ENCODE data around the gene MOB3B.

The MOB3B gene

GRCh38 chr9:27293996-27294395 is 235.6 kb downstream of the MOB3B start:
- Mint-ChIP-seq H3K27ac (no peak overlapping the region), H3K36me3 (no peaks in the 10 kb centered on the region), H3K4me3 (no peak overlapping the region), H3K4me1 (no peaks in the 10 kb centered on the region), H3K9me3 (no peaks in the 10 kb centered on the region), H3K27me3 (peaks cover 6% of the 10 kb centered on the region)

- H3K36me3 Mint-ChIP-seq, result no peaks in the 10 kb centered on the region
- H3K4me1 Mint-ChIP-seq, result no peaks in the 10 kb centered on the region
- H3K27ac Mint-ChIP-seq, result no peak overlapping the region
- H3K9me3 Mint-ChIP-seq, result no peaks in the 10 kb centered on the region
- peaks cover 8% of the 10 kb centered on the region for H3K27me3 Mint-ChIP-seq
- no peak overlapping the region for H3K4me3 Mint-ChIP-seq
Measured at GRCh38 chr9:27292659-27293405, 236.8 kb downstream of the MOB3B start.

DNA sequence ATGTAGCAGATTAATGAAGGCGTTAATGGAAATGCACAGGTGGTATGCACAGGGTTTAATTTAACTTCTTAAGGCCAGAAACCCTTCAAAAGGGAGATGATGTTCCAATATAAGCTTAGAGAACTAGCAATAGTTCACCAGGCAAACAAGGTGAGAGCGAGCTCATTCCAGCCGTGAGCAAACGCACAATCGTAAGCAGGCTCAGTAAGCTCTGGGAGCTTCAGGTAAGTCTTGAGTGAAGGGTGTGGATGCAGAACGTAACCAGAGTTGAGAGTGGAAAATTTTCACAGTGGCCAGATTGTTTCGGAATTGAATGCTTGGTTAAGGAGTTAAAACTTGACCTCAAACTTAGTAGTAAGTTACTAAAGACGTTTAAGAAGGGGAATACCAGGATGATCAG is 238.3 kb downstream of the MOB3B start:
- Mint-ChIP-seq H3K27me3 (peaks cover 8% of the 10 kb centered on the region), H3K27ac (no peak overlapping the region), H3K4me3 (no peak overlapping the region), H3K9me3 (no peaks in the 10 kb centered on the region), H3K36me3 (no peaks in the 10 kb centered on the region), H3K4me1 (no peaks in the 10 kb centered on the region)

DNA sequence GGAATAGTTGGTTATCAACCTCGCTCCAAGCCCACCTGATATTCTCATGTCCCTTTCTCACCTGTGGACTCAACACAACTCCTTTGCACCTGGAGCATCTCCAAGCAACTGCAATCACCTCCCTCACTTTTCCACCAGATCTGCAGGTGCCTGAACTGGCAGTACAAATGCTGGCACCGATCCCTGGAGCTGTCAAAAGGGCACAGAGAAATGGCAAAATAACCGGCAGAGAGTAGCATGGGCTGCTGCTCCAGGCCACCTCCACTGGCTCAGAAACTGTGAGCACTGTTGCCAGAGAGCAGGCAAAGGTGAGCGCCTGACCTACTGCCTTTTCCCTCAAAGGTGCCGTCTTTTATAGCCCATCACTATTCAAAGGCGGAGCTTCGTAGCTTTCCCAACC is 247.3 kb downstream of the MOB3B start:
- no peak overlapping the region for H3K27ac Mint-ChIP-seq
- H3K9me3 Mint-ChIP-seq, result no peaks in the 10 kb centered on the region
- H3K4me3 Mint-ChIP-seq, result no peak overlapping the region
- H3K36me3 Mint-ChIP-seq, result no peaks in the 10 kb centered on the region
- peaks cover 4% of the 10 kb centered on the region for H3K27me3 Mint-ChIP-seq
- no peaks in the 10 kb centered on the region for H3K4me1 Mint-ChIP-seq

DNA sequence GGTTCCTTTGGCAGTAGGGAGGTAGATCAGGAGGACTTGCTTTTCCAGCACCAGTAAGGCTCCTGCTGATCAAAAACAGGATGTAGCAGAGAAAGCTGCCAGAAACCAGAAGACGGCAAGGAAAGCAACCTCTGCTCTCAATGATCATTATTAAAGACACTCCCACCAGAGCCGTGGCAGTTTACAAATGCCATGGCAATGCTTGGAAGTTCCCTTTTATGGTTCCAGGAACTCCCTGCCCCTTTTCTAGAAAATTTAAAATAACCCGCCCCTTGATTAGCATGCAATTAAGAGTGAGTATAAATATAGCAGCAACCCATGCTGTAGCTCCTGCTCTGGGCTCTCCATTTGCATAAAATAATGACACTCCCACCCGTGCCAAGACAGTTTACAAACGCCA is 248.8 kb downstream of the MOB3B start:
- Mint-ChIP-seq H3K27me3 (peaks cover 4% of the 10 kb centered on the region), H3K4me3 (no peak overlapping the region)

GRCh38 chr9:27280249-27280648 is 249.4 kb downstream of the MOB3B start:
- H3K36me3 Mint-ChIP-seq, result no peaks in the 10 kb centered on the region
- H3K9me3 Mint-ChIP-seq, result no peaks in the 10 kb centered on the region
- H3K4me1 Mint-ChIP-seq, result no peaks in the 10 kb centered on the region
- H3K4me3 Mint-ChIP-seq, result no peak overlapping the region
- H3K27ac Mint-ChIP-seq, result no peak overlapping the region
- peaks cover 4% of the 10 kb centered on the region for H3K27me3 Mint-ChIP-seq

More for the DNA sequence above, 248.8 kb downstream of the MOB3B start:
- no peaks in the 10 kb centered on the region for H3K36me3 Mint-ChIP-seq
- no peaks in the 10 kb centered on the region for H3K9me3 Mint-ChIP-seq
- no peaks in the 10 kb centered on the region for H3K4me1 Mint-ChIP-seq
- H3K27ac Mint-ChIP-seq, result no peak overlapping the region

DNA sequence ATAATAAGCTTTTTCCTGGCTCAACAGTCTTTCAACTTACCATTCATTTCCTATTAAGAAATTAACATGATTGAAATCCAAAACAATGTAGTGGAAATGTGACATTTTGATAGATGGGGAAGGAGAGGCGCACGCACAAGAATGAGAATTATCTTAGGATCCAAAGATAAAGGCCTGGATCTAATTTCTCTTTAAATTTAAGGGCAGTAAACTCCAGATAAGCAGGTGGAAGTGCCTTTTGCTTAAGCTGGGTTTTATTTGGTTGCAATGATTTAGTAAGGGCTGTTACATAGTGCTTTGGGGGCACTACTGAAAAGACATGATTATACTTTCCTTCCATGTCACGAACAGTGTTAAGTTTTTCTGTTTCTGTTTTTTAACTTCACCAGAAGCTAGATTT is 250.0 kb downstream of the MOB3B start:
- H3K9me3 Mint-ChIP-seq, result no peaks in the 10 kb centered on the region

GRCh38 chr9:27278374-27278773 is 251.2 kb downstream of the MOB3B start:
- Mint-ChIP-seq H3K27ac (no peak overlapping the region), H3K36me3 (no peaks in the 10 kb centered on the region), H3K9me3 (no peaks in the 10 kb centered on the region), H3K4me3 (no peak overlapping the region), H3K27me3 (peaks cover 4% of the 10 kb centered on the region), H3K4me1 (no peaks in the 10 kb centered on the region)

More for the DNA sequence above, 250.0 kb downstream of the MOB3B start:
- no peak overlapping the region for H3K4me3 Mint-ChIP-seq
- H3K27me3 Mint-ChIP-seq, result peaks cover 4% of the 10 kb centered on the region
- H3K36me3 Mint-ChIP-seq, result no peaks in the 10 kb centered on the region
- no peaks in the 10 kb centered on the region for H3K4me1 Mint-ChIP-seq
- no peak overlapping the region for H3K27ac Mint-ChIP-seq

- H3K4me1 Mint-ChIP-seq, result no peaks in the 10 kb centered on the region
- H3K27ac Mint-ChIP-seq, result no peak overlapping the region
- H3K9me3 Mint-ChIP-seq, result no peaks in the 10 kb centered on the region
- no peaks in the 10 kb centered on the region for H3K36me3 Mint-ChIP-seq
- H3K27me3 Mint-ChIP-seq, result peaks cover under 1% of the 10 kb centered on the region
- no peak overlapping the region for H3K4me3 Mint-ChIP-seq
Measured at GRCh38 chr9:27276193-27277030, 253.2 kb downstream of the MOB3B start.
